HG03565 (cell line): ENCODE measurements around the gene PLXNA1.

Source experiments
- ATAC-seq: cut with Tn5 transposase; IDR thresholded peaks from one replicate; pipeline ENCODE4 v1.9.1; 2021; ENCODE audit warnings: mild to moderate bottlenecking, moderate library complexity; ENCODE audit not compliant: unreplicated experiment

The PLXNA1 gene

GRCh38 chr3:126985132-126985985 lies 2.4 kb downstream of the PLXNA1 start:
- ATAC-seq = no peak

- no peak for ATAC-seq
Measured at GRCh38 chr3:126986001-126986400, 3.1 kb downstream of the PLXNA1 start.

- no peak for ATAC-seq
Measured at GRCh38 chr3:126987129-126987528, 4.2 kb downstream of the PLXNA1 start.

GRCh38 chr3:126987596-126987995 lies 4.7 kb downstream of the PLXNA1 start:
- no peak for ATAC-seq

- no peak for ATAC-seq
Measured at GRCh38 chr3:126988451-126989021, 5.6 kb downstream of the PLXNA1 start.

GRCh38 chr3:126989316-126990023 lies 6.6 kb downstream of the PLXNA1 start:
- ATAC-seq = no peak

- ATAC-seq = no peak
Measured at GRCh38 chr3:126990024-126990700, 7.2 kb downstream of the PLXNA1 start.

GRCh38 chr3:126990890-126991289 lies 8.0 kb downstream of the PLXNA1 start:
- ATAC-seq = no peak

- no peak for ATAC-seq
Measured at GRCh38 chr3:126991366-126992200, 8.7 kb downstream of the PLXNA1 start.

GRCh38 chr3:126992216-126992615 lies 9.3 kb downstream of the PLXNA1 start:
- ATAC-seq = no peak

- no peak for ATAC-seq
Measured at GRCh38 chr3:126992776-126993175, 9.9 kb downstream of the PLXNA1 start.

- ATAC-seq = no peak
Measured at GRCh38 chr3:126993436-126993835, 10.5 kb downstream of the PLXNA1 start.

- ATAC-seq = no peak
Measured at GRCh38 chr3:126994661-126995245, 11.8 kb downstream of the PLXNA1 start.

GRCh38 chr3:126995254-126995780 lies 12.4 kb downstream of the PLXNA1 start:
- ATAC-seq = no peak

GRCh38 chr3:126995926-126996512 lies 13.1 kb downstream of the PLXNA1 start:
- ATAC-seq = no peak

- ATAC-seq = no peak
Measured at GRCh38 chr3:126996905-126997304, 14.0 kb downstream of the PLXNA1 start.

GRCh38 chr3:126997455-126998038 lies 14.6 kb downstream of the PLXNA1 start:
- no peak for ATAC-seq

GRCh38 chr3:126998320-126998719 lies 15.4 kb downstream of the PLXNA1 start:
- ATAC-seq = no peak

- no peak for ATAC-seq
Measured at GRCh38 chr3:126998728-126999127, 15.8 kb downstream of the PLXNA1 start.
